H1 (cell line): Measurements from ENCODE around the gene GLRX5. TPM values are rescaled to one million over a fixed set of nuclear protein-coding genes. Genes with fewer than 3 reads are reported as not detected.

Source experiments
- CTCF ChIA-PET: fragments of 300-600 bp; sonication (Branson Sonifier 250); formaldehyde crosslinking; loops from one replicate; lab custom pipeline; 2021; ENCODE audit not compliant: partially characterized antibody; lab: Charles Lee
- POLR2A ChIA-PET: fragments of 300-600 bp; sonication (Branson Sonifier 250); formaldehyde crosslinking; loops from one replicate; lab custom pipeline; 2021; ENCODE audit warnings: inconsistent platforms; ENCODE audit not compliant: partially characterized antibody; lab: Charles Lee
- DNase-seq, 2 experiments: peaks; one replicate each; pipeline versions ENCODE4 v3.0.0 to v3.0.0-alpha.2; 2010 to 2022; ENCODE audit warnings: low spot score in 2 of 2, low read depth in 1 of 2, mixed read lengths in 1 of 2
- FAIRE-seq: peaks from 2 replicates; lab custom pipeline; 2011; peaks lifted over from hg19 to GRCh38; lab: Jason Lieb, UNC
- H2AFZ ChIP-seq: 2 replicates; pipeline ENCODE4 v1.8.1; 2012; ENCODE audit warnings: low read length, inconsistent platforms
- H2AK5ac ChIP-seq: 2 replicates; pipeline ENCODE4 v1.6.1; 2013; ENCODE audit warnings: low read depth, low read length
- H2BK120ac ChIP-seq: replicated peaks from 2 replicates; pipeline ENCODE3; 2013; ENCODE audit warnings: low read depth, low read length, inconsistent platforms
- H2BK12ac ChIP-seq: 2 replicates; pipeline ENCODE4 v1.6.1; 2013; ENCODE audit warnings: low read depth, low read length
- H2BK15ac ChIP-seq: 2 replicates; pipeline ENCODE4 v1.6.1; 2013; ENCODE audit warnings: low read length
- H2BK20ac ChIP-seq: 2 replicates; pipeline ENCODE4 v1.6.1; 2013; ENCODE audit warnings: low read length
- H2BK5ac ChIP-seq: 2 replicates; pipeline ENCODE4 v1.6.1; 2013; ENCODE audit warnings: low read depth, low read length
- H3K14ac ChIP-seq: 2 replicates; pipeline ENCODE4 v1.6.1; 2013; ENCODE audit warnings: inconsistent platforms; ENCODE audit not compliant: insufficient read length
- H3K18ac ChIP-seq: 2 replicates; pipeline ENCODE4 v1.6.1; 2013; ENCODE audit warnings: low read length; ENCODE audit errors: extremely low read depth
- H3K23ac ChIP-seq: 2 replicates; pipeline ENCODE4 v1.6.1; 2013; ENCODE audit warnings: inconsistent platforms; ENCODE audit not compliant: insufficient read length
- H3K23me2 ChIP-seq: 2 replicates; pipeline ENCODE4 v1.6.1; 2013; ENCODE audit warnings: low read depth, low read length
- H3K27ac ChIP-seq: 2 replicates; pipeline ENCODE4 v1.6.1; 2011; ENCODE audit warnings: low read depth, low read length, inconsistent platforms
- H3K27me3 ChIP-seq, 4 experiments: replicated peaks in 1 of 4; 1 replicate in 1 of 4; 2 replicates in 3 of 4; pipeline versions ENCODE4 v1.6.1 to v1.8.1; 2011 to 2013; ENCODE audit warnings: low read length in 3 of 4, mild to moderate bottlenecking in 3 of 4, inconsistent platforms in 2 of 4, mixed read lengths in 2 of 4, moderate library complexity in 1 of 4; ENCODE audit not compliant: control insufficient read depth in 3 of 4, insufficient read depth in 3 of 4; ENCODE audit errors: extremely low read depth in 1 of 4
- H3K36me3 ChIP-seq, 4 experiments: 2 replicates each; pipeline versions ENCODE4 v1.6.1 to v1.8.1; 2011 to 2013; ENCODE audit warnings: mild to moderate bottlenecking in 4 of 4, low read length in 3 of 4, moderate library complexity in 2 of 4, control low read depth in 1 of 4, inconsistent platforms in 1 of 4; ENCODE audit not compliant: insufficient read depth in 4 of 4, control insufficient read depth in 2 of 4
- H3K4ac ChIP-seq: replicated peaks from 2 replicates; pipeline ENCODE3; 2013; ENCODE audit warnings: low read length, low read depth, mixed read lengths, inconsistent platforms; ENCODE audit not compliant: insufficient read length
- H3K4me1 ChIP-seq, 4 experiments: replicated peaks in 1 of 4; 1 replicate in 1 of 4; 2 replicates in 3 of 4; pipeline versions ENCODE4 v1.6.1 to v1.8.1; 2011 to 2013; ENCODE audit warnings: low read length in 3 of 4, inconsistent platforms in 2 of 4, mixed read lengths in 1 of 4; ENCODE audit not compliant: insufficient read depth in 4 of 4, control insufficient read depth in 3 of 4
- H3K4me2 ChIP-seq, 2 experiments: 2 replicates each; pipeline versions ENCODE4 v1.6.1 to v1.8.1; 2011 to 2013; ENCODE audit warnings: low read depth in 2 of 2, low read length in 2 of 2, control low read depth in 1 of 2, inconsistent platforms in 1 of 2, mild to moderate bottlenecking in 1 of 2; ENCODE audit not compliant: insufficient read depth in 1 of 2
- H3K4me3 ChIP-seq, 4 experiments: fragments of 200-600, 300-600 bp in 1 of 4; sonication (generic), shearing (Covaris generic), sonication (Bioruptor Twin) in 1 of 4; 2 replicates each; pipeline versions ENCODE4 v1.5.1 to v1.8.1; 2011 to 2016; ENCODE audit warnings: low read length in 4 of 4, low read depth in 3 of 4, control low read depth in 2 of 4, inconsistent platforms in 2 of 4, mild to moderate bottlenecking in 2 of 4, mixed read lengths in 1 of 4, moderate library complexity in 1 of 4; ENCODE audit not compliant: insufficient read depth in 2 of 4; ENCODE audit errors: extremely low read depth in 1 of 4
- H3K56ac ChIP-seq: replicated peaks from 2 replicates; pipeline ENCODE3; 2013; ENCODE audit warnings: low read depth, mild to moderate bottlenecking, mixed read lengths, low read length, inconsistent platforms; ENCODE audit not compliant: insufficient read length
- H3K79me1 ChIP-seq: 2 replicates; pipeline ENCODE4 v1.6.1; 2013; ENCODE audit warnings: low read depth, low read length, control low read depth
- H3K79me2 ChIP-seq, 2 experiments: 2 replicates each; pipeline versions ENCODE4 v1.6.1 to v1.8.1; 2012 to 2013; ENCODE audit warnings: low read length in 2 of 2, mild to moderate bottlenecking in 2 of 2, inconsistent platforms in 1 of 2; ENCODE audit not compliant: insufficient read depth in 2 of 2, control insufficient read depth in 1 of 2
- H3K9ac ChIP-seq, 4 experiments: replicated peaks in 1 of 4; 1 replicate in 1 of 4; 2 replicates in 3 of 4; pipeline versions ENCODE4 v1.6.1 to v1.8.1; 2011 to 2013; ENCODE audit warnings: low read depth in 3 of 4, low read length in 3 of 4, control low read depth in 2 of 4, mild to moderate bottlenecking in 2 of 4, moderate library complexity in 2 of 4, inconsistent platforms in 1 of 4; ENCODE audit errors: extremely low read depth in 1 of 4
- H3K9me3 ChIP-seq, 2 experiments: 2 replicates each; pipeline versions ENCODE4 v1.6.1 to v1.8.1; 2012 to 2013; ENCODE audit warnings: mild to moderate bottlenecking in 2 of 2, moderate library complexity in 2 of 2, control low read depth in 1 of 2, inconsistent platforms in 1 of 2, low read depth in 1 of 2, low read length in 1 of 2, mixed read lengths in 1 of 2; ENCODE audit not compliant: insufficient read depth in 2 of 2
- H4K20me1 ChIP-seq, 2 experiments: replicated peaks in 1 of 2; 2 replicates each; pipeline versions ENCODE3 to v1.8.1; 2011 to 2013; ENCODE audit warnings: inconsistent platforms in 2 of 2, low read length in 2 of 2, mild to moderate bottlenecking in 1 of 2; ENCODE audit not compliant: insufficient read depth in 2 of 2, control insufficient read depth in 1 of 2
- H4K5ac ChIP-seq: 2 replicates; pipeline ENCODE4 v1.6.1; 2013; ENCODE audit warnings: low read length, low read depth, mixed read lengths, inconsistent platforms; ENCODE audit not compliant: insufficient read length
- H4K8ac ChIP-seq: 2 replicates; pipeline ENCODE4 v1.8.0; 2013; ENCODE audit warnings: mild to moderate bottlenecking, moderate library complexity, low read length, inconsistent platforms; ENCODE audit not compliant: insufficient read depth; ENCODE audit errors: extremely low read depth
- H4K91ac ChIP-seq: replicated peaks from 2 replicates; pipeline ENCODE3; 2013; ENCODE audit warnings: low read length, mixed read lengths, inconsistent platforms; ENCODE audit not compliant: insufficient read length
- BCL11A ChIP-seq, 2 experiments: IDR thresholded peaks; one replicate each; pipeline ENCODE4 v1.6.1; 2011; ENCODE audit warnings: low read depth in 2 of 2, low read length in 2 of 2, mild to moderate bottlenecking in 2 of 2
- BRCA1 ChIP-seq: IDR thresholded peaks from 2 replicates; pipeline ENCODE4 v1.6.1; 2012; ENCODE audit warnings: low read depth, low read length, improper control_type of control experiment
- HDAC2 ChIP-seq, 2 experiments: fragments of 300-600 bp in 1 of 2; sonication (generic) in 1 of 2; IDR thresholded peaks; 2 replicates each; pipeline ENCODE4 v1.6.1; 2011 to 2012; ENCODE audit warnings: low read depth in 2 of 2, low read length in 2 of 2, mild to moderate bottlenecking in 2 of 2, moderate library complexity in 2 of 2, borderline replicate concordance in 1 of 2, inconsistent platforms in 1 of 2
- POLR2AphosphoS5 ChIP-seq: IDR thresholded peaks from 2 replicates; pipeline ENCODE4 v1.6.1; 2011; ENCODE audit warnings: low read depth, low read length
- POU5F1 ChIP-seq: IDR thresholded peaks from 2 replicates; pipeline ENCODE4 v1.6.1; 2011; ENCODE audit warnings: low read depth, mild to moderate bottlenecking, low read length, moderate library complexity
- SIRT6 ChIP-seq: IDR thresholded peaks from one replicate; pipeline ENCODE4 v1.7.1; 2012; ENCODE audit warnings: low read length, inconsistent platforms
- TAF1 ChIP-seq: IDR thresholded peaks from 2 replicates; pipeline ENCODE4 v1.6.1; 2011; ENCODE audit warnings: mild to moderate bottlenecking, low read depth, low read length
- TEAD4 ChIP-seq: IDR thresholded peaks from 2 replicates; pipeline ENCODE4 v1.6.1; 2012; ENCODE audit warnings: low read depth, low read length, inconsistent platforms, mixed read lengths
- WGBS, 2 experiments: shearing (Covaris generic) in 1 of 2; methylation state at CpG; one replicate each; pipeline versions ENCODE4 v1.1.6 to v1.1.7; 2013 to 2015; ENCODE audit warnings: low lambda C conversion rate in 2 of 2, mixed read lengths in 2 of 2, inconsistent platforms in 1 of 2, low coverage in 1 of 2, missing lambda C conversion rate in 1 of 2; ENCODE audit not compliant: insufficient replicate concordance in 2 of 2, insufficient coverage in 1 of 2, insufficient read length in 1 of 2; ENCODE audit errors: extremely low coverage in 1 of 2, missing lambda C conversion rate in 1 of 2; 5-methylcytosine and 5-hydroxymethylcytosine counted together
- polyA plus RNA-seq, 7 experiments: library from polyadenylated mRNA; depleted of rRNA in 3 of 7; stranded (reverse) in 5 of 7; unstranded in 2 of 7; fragments of >200 nt in 5 of 7; fragments of 200-250 nt in 2 of 7; gene quantifications; 1 replicate in 5 of 7; 2 replicates in 1 of 7; 4 replicates in 1 of 7; pipeline versions ENCODE4 v1.2.1 to v1.2.3, GENCODE V29; 2011 to 2013; ENCODE audit warnings: missing spikeins in 2 of 7, mixed read lengths in 2 of 7
- total RNA-seq: library from RNA; stranded (reverse); fragmentation: NEBNext Ultra II Directional; extraction: Animal tissue kit (Norgen Biotek cat#: 25700); gene quantifications from 2 replicates; pipeline ENCODE4 v1.2.1, GENCODE V29; 2021

Gene GLRX5
- total and polyA plus RNA-seq, 2 of the 8 experiments (the other 6 are each of a cell fraction or from before 2014, with no cell fraction given): 70.1 to 88.8 TPM

DNA sequence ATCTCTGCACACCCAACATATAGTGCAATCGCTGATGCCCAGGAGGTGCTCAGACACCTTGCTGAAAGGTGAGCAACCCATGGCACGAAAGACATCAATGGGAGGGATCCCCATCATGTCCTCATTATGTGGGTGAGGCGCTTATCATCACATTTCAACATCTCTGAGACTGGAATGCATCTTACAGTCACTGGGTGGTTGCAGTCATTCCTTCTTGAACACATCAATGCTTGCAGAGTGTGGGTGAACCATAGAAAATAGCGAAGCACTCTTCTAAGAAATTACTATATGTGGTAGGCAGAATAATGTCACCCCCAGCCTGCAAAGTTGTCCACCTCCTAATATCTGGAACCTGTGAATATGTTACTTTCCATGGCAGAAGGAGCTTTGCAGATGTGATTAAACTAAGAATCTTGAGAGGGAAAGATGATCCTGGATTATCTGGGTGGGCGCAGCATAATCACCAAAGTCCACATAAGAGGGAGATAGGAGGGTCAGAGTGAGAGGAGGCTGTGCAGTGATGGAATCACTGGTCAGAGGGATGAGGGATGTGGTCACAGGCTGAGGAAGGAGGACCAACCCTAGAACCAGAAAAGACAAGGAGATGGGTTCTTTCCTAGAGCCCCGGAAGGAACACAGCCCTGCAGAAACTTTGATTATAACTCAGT, 51.2 kb downstream of the GLRX5 start:
- ChIA-PET CTCF (interaction anchor here (3.9 kb wide), 1 partner anchor 20 kb away, joined by 11 read pairs; no protein-coding TSS in a partner anchor), POLR2A (no interaction called here)
- H2BK12ac ChIP-seq: no peak overlapping the region
- no peaks in the 10 kb centered on the region; a peak in 1 of 7 replicates for H3K27me3 ChIP-seq
- no peak overlapping the region for H2AK5ac ChIP-seq
- no peaks in the 10 kb centered on the region for H3K4me1 ChIP-seq
- no peak overlapping the region for H3K4me2 ChIP-seq
- no peaks in the 10 kb centered on the region for H3K23me2 ChIP-seq
- no peak overlapping the region for H2BK120ac ChIP-seq
- no peak overlapping the region for H3K4me3 ChIP-seq
- no peak overlapping the region for H4K91ac ChIP-seq
- no peaks in the 10 kb centered on the region for H4K20me1 ChIP-seq
- no peak overlapping the region for H3K4ac ChIP-seq
- H4K5ac ChIP-seq: no peak overlapping the region
- H3K36me3 ChIP-seq: no peaks in the 10 kb centered on the region; a peak in 1 of 8 replicates
- no peak overlapping the region for H3K56ac ChIP-seq
- no peak overlapping the region for H4K8ac ChIP-seq
- no peak overlapping the region for H2AFZ ChIP-seq
- no peak overlapping the region for H3K27ac ChIP-seq
- WGBS, 2 experiments: 89% methylated on average over 6 of the region's 6 CpGs; no CpG with 5 or more reads in 1 of the 2 experiments
- H3K79me1 ChIP-seq: no peaks in the 10 kb centered on the region
- H3K23ac ChIP-seq: no peak overlapping the region
- no peak overlapping the region for H2BK15ac ChIP-seq
- H3K18ac ChIP-seq: no peak overlapping the region
- H2BK20ac ChIP-seq: no peak overlapping the region
- FAIRE-seq: no peak
- TF ChIP-seq TAF1 (no peak), TEAD4 (no peak), POLR2AphosphoS5 (no peak), HDAC2 (IDR thresholded peaks at IDR 0.05; ENCODE audit: borderline replicate concordance in 1 of 2, low read depth in 2 of 2, low read length in 2 of 2) (no peak), POU5F1 (no peak), BCL11A (IDR thresholded peaks at IDR 0.05; ENCODE audit: low read depth in 2 of 2, low read length in 2 of 2) (no peak), BRCA1 (no peak), SIRT6 (no peak)
- TF ChIP-seq, all 59 proteins: peak for 0
- no peaks in the 10 kb centered on the region for H3K79me2 ChIP-seq
- no peak overlapping the region for H3K14ac ChIP-seq
- peaks cover 15 to 25% of the 10 kb centered on the region in 2 experiments; a peak in 3 of 4 replicates for H3K9me3 ChIP-seq
- H2BK5ac ChIP-seq: no peak overlapping the region
- H3K9ac ChIP-seq: no peak overlapping the region
- DNase-seq: no peak
